NCI-H526 treated with DMSO at 0.1 percent for 48 hours (cell line): ENCODE measurements around the gene GRM5.
"Not testable (repeated sequence)": the region's sequence is repeated elsewhere in the genome, so short reads cannot be mapped to it uniquely, and the experiment has no call there.

Experiments used
- DNase-seq: peaks from one replicate; lab custom pipeline; 2025; lab: John Stamatoyannopoulos, UW

GRM5 gene

GRCh38 chr11:88972210-88972609 lies 93.6 kb downstream of the GRM5 start:
- no peak for DNase-seq

DNA sequence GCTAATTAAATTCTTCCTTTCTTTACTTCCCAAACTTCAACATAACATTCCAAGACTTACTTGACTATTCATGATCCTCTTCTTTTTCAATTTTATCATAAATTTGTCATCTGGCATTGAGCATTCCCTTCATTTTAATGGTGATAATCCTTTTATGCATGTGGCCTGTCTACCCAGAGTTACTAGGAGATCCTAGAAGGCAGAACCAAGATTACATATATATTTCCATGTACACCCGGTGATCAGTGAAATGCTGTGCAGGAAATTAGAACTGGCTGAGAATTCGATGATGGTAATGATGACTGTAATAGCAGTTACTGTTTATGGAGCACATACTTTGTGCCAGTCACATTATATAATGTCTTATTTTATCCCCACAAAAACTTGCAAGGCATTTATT lies 104.2 kb downstream of the GRM5 start:
- DNase-seq: not testable (repeated sequence)

DNA sequence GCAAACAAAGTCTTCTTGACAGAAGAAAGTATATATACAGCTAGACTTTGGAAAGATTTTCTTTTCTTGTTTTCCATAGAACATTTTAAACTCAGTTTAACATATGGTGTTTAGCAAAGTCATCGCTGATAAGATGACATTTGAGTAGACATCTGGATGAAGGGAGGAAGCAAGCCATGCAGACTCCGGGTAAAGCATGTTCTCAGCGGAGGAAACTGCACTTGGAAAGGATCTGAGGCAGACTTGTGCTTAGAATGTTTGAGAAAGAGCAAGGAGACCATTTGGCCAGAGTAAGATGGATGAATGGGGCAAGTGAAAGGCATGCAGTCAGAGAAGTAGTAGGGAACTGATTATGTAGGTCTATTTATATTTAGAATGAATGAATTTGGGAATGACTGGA lies 105.9 kb downstream of the GRM5 start:
- DNase-seq: not testable (repeated sequence)

DNA sequence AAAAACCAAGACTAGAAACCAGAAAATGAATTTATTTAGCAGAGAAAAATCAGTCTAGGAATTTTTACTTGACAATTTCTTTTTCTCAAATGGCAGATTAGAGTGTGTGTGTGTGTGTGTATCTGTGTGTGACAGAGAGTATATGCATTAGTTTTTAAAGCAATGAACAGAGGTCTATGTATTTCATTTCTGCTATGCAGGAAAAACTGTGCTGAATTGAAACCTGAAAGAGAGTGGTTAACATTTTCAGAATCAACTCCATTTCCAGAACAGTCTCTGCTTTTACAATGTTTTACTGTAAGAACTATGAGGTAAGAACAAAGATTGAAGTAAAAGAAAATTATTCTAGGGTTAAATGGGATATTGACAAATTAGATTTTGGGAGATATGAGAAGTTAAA lies 114.8 kb downstream of the GRM5 start:
- DNase-seq: no peak

DNA sequence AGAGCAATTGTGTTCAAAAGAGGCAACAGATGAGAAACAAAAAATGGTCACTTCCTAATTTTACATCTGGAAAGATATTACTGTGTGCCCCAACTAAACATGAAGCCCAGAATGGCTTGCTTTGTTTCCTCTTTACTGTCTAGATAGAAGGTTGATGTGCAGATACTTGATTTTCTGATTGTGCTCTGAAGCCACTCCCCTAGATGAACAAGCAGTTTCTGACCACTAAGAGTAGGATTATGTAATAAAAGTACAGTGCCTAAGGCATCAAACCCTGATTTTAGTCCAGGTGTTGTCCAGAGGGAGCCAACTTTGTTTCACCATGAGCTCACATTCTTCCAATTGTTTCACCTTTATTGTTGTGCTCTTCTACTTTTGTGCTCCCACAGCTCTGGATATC lies 116.9 kb downstream of the GRM5 start:
- DNase-seq: not testable (repeated sequence)

DNA sequence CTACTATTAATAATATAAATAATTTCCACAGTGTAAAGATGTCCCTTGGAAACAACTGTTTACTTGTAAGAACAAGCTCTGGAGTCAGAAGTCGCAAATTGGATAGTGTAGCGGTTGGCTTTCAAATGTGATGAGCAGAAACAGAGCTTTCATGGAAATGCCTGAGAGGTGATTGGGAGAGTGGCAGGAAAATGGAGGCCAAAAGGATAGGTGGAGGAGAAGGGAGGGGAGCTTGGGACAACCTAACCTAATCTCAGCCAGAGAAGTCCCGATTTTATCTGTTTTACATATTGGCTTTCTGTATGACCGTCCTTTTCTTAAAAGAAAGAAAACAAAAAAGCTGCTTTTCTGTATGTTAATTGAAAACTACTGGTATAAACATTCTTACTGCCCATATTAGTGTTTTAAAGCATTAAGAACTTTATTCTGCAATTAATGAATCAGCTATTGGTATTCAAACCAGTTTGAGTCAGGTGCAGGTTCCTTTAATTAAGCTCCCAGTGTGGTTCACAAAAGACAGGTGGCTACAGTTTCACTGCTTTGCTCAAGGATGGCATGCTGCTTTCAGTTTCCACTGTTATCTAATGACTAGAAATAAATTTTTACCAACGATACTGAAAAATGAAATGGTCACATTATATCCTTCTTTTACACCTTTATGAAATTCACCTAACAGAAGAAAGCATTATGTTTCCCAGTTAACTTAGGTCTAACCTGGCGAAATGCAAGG lies 117.8 kb downstream of the GRM5 start:
- DNase-seq: not testable (repeated sequence)

DNA sequence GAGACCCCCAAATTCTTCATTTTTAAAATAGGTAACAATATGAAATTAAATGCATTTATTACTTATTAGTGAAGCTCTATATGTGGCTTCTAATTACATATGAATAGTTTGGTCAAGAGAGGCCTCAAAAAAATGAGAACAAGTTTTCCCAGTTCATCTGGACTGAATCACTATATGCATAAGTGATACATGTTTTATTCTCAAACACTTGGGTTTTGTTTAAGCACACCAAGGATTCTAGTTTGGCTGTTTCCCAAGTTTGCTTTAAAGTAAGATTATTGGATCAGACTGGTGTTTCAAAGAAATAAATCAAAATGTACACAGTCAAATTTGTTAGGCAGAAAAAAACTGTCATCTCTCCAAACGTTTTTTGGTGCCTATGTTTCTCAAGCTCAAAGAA lies 136.1 kb downstream of the GRM5 start:
- DNase-seq: not testable (repeated sequence)

DNA sequence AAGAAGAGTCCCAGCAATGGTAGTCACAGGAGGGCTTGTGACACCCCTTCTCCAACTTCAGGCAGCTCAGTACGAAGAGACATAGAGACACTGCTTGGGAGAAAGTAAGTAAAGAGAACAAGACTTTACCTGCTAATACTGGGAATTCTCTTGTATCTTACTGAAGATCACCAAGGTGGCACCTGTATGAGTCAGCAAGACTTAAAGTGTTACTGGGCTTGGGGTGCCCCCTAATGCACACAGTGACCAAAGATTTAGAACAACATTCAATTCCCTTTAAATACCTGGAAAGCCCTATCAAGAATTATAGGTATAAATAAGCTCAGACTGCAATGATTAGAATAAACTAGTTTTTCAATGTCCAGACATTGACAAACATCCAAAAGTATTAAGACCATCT lies 148.7 kb downstream of the GRM5 start:
- DNase-seq: not testable (repeated sequence)

DNA sequence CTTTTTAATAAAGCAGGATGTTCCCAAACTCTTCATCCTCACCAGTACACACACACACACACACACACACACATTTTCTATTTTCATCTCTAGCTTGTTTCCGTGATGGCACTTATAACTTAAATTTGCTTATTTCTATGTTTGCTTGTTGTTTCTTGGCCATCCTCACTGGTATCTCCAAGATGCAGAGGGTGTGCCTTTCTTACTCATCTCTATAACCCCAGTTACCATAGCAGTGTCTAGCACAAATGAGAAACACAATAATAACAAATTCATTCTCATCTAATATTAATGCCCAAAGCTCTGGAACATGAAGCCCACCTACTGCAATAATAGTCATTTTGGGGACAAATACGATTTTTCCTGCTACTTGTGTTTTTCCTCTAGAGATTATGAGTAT lies 156.3 kb downstream of the GRM5 start:
- DNase-seq: no peak

- DNase-seq: not testable (repeated sequence)
Measured at GRCh38 chr11:88901436-88901835, 164.3 kb downstream of the GRM5 start.

DNA sequence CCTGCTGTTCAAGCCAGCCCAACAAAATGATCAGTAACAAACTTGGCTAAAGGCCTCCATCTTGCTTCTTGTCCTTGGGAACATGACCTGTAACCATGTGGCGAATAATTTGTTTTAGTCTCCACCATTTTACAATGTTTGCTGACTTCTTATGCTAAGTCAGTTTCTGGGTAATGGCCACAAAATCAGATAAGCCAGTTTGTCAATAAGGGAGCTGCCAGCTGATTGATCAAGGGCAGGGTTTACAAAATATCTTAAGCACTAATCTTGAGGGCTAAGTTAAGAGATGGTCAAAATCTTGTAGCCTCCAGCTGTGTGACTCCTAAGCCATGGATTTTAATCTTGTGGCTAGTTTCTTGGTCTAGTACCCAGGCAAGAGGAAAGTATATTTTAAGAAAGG lies 176.9 kb downstream of the GRM5 start:
- not testable (repeated sequence) for DNase-seq

DNA sequence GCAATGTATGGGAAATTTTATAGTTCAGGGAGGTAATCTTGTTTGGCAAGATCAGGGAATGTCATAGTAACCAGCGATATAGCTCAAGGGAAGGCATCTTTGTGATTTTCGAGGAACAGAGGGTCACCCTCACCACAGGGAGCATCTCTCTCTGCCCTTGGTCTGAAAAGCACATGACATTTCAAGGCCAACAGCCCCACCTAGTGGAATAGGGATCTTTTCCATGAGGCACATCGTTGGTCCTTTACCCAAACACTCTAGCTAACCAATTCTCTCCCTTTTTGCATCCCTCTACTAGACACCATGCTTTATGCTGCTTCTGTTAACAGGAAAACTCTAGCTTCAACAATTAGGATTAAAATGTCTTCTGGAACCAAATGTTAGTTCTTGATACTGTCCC lies 179.0 kb downstream of the GRM5 start:
- peak; percentile 24 for DNase-seq

DNA sequence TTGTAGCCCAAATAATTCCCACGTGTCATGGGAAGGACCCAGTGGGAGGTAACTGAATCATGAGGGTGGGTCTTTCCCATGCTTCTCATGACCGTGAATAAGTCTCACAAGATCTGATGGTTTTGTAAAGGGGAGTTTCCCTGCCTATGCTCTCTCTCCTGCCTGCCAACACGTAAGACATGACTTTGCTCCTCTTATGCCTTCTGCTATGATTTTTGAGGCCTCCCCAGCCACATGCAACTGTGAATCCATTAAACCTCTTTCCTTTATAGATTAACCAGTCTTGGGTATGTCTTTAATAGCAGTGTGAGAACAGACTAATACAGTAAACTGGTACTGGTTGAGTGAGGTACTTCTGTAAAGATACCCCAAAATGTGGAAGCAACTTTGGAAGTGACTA lies 183.0 kb downstream of the GRM5 start:
- DNase-seq: not testable (repeated sequence)

DNA sequence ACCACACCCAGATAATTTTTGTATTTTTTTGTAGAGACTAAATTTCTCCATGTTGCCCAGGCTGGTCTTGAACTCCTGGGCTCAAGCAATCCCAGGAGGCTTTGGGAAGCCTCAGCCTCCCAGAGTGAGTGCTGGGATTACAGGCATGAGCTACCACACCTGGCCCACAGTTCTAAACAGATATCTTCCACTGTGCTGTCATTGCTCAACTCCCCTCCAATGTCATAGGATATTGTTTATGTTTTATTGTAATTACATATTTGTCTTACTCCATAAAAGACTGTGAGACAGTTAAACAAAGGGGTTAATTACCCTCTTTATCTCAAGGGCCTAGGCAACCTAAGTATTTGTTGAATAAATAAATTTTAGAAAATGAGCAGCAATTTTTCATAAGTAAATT lies 204.2 kb downstream of the GRM5 start:
- peak; percentile 34 for DNase-seq

GRCh38 chr11:88860431-88860830 lies 205.4 kb downstream of the GRM5 start:
- DNase-seq: not testable (repeated sequence)

- not testable (repeated sequence) for DNase-seq
Measured at GRCh38 chr11:88853963-88854362, 211.8 kb downstream of the GRM5 start.

DNA sequence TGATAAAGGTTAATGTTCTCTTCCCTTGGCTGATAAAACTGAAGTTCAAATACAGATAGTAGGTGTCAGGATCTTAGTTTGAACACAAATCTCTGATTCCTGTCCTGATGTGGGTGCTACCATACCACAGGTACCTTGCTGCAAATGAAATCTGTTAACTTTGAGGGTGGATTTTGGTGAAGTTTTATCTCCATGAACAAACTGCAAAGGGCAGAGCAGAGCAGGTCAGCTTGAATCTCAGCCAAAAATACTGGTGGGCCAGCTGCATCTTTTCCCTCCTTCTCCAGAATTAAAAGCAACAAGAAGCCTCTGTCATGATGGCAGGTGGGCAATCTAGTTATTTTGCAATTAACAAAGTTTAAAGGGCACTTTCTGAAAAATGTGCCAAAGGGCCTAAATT lies 214.2 kb downstream of the GRM5 start:
- DNase-seq: not testable (repeated sequence)

DNA sequence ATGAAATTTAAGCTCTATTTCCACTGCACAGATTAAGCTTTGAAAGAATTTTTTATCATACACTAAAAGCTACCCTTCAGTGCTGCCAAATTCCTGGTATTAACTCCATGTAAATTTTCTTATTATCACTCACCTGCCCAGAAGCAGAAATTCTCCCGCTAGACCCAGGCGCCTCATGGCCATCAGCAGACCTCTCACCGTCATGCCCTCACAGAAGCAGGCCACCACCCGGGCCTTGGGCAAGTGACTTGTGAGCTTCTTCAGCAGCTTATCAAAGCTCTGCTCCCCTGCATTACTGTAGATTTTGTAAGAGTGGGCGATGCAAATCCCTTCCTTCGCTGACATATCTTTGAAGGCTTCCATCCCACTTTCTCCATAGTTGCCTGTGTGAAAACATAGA lies 216.0 kb downstream of the GRM5 start:
- not testable (repeated sequence) for DNase-seq

DNA sequence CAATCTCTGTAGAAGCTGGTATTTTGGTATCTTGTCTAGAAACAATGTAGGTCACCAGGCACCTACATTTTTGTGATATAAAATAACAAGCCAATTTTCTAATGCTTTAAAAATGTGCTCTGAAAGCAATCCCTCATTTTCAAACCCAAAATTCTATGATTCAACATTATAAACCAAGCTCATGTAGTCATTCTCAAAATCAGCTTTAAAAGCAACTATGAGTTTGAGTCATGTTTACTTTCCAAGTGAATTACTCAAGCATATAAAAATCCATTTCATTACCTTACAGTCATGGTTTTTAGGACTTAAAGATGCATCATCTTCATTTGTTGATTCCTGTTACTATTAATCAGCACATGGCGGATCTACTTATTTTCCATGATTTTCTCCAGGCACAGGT lies 216.4 kb downstream of the GRM5 start:
- no peak for DNase-seq

DNA sequence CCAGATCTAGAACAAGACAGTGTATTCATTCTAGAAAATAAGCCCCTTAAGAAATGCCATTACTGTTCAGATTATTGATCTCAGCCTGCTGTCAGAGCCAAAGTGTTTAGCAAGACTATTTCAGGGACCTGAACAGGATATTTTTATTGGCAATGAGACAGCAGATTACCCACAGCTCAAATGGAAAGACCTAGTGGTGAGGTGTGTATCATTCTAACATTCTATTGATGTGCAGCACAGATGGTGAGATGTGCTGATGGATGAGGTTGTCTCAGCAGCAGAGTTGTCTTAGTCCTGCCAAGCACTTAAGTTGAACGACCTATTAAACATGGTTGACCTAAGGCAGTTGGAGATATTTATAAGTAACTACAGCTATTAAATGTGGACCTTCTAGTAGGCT lies 219.5 kb downstream of the GRM5 start:
- not testable (repeated sequence) for DNase-seq

- DNase-seq: not testable (repeated sequence)
Measured at GRCh38 chr11:88844941-88845340, 220.8 kb downstream of the GRM5 start.

- not testable (repeated sequence) for DNase-seq
Measured at GRCh38 chr11:88843766-88844426, 221.9 kb downstream of the GRM5 start.

- not testable (repeated sequence) for DNase-seq
Measured at GRCh38 chr11:88838139-88838538, 227.6 kb downstream of the GRM5 start.

DNA sequence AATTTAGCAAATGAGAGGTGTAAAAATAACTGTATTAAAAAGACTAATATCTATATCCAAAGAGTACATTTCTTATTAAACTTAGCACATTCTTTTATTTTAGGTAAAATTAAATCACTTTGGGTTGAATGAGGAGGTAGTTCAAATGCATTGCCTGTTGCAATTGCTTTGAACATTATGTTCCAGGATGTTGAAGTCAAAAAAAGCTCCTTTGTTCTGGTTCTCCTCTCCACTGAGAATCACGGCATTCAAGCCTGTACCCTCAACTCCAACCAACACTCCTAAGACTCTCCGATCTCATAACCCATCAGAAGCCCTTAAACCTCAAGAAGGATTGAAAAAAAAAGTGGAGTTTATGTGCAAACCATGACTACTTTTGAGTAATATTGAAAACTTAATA lies 230.1 kb downstream of the GRM5 start:
- not testable (repeated sequence) for DNase-seq
